ENCODE measurements around the gene SPATA16.
"Not testable (repeated sequence)": the region's sequence is repeated elsewhere in the genome, so short reads cannot be mapped to it uniquely, and the experiment has no call there.

SPATA16 gene

GRCh38 chr3:173001622-173002021 lies 139.4 kb downstream of the SPATA16 start:
- no peak for DNase-seq

GRCh38 chr3:173000553-173000952 lies 140.5 kb downstream of the SPATA16 start:
- DNase-seq: no peak

GRCh38 chr3:172993412-172993811 lies 147.6 kb downstream of the SPATA16 start:
- DNase-seq: no peak

- no peak for DNase-seq
Measured at GRCh38 chr3:172991424-172991996, 149.5 kb downstream of the SPATA16 start.

GRCh38 chr3:172989373-172989772 lies 151.7 kb downstream of the SPATA16 start:
- no peak for DNase-seq

DNA sequence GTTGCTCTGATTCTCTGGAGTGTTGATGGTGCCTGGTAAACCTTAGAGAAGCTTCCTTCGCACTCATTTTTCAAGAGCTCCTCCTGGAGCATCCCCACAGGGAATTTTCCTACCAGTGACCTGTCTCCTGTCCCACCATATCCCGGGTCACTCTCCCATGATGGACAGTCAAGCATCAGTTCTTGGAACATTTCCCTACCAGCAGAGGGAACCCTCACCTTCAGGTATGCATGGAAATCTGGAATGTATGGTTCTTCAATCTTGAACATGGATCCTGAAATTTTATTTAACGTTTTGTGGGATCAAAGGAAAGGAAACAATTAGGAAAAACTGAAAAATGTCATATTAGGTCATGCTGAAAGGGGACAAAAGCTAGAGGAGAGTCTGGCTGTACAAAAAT lies 153.8 kb downstream of the SPATA16 start:
- no peak for DNase-seq

GRCh38 chr3:172984914-172985313 lies 156.1 kb downstream of the SPATA16 start:
- DNase-seq: no peak

GRCh38 chr3:172982736-172983364 lies 158.2 kb downstream of the SPATA16 start:
- DNase-seq: no peak

DNA sequence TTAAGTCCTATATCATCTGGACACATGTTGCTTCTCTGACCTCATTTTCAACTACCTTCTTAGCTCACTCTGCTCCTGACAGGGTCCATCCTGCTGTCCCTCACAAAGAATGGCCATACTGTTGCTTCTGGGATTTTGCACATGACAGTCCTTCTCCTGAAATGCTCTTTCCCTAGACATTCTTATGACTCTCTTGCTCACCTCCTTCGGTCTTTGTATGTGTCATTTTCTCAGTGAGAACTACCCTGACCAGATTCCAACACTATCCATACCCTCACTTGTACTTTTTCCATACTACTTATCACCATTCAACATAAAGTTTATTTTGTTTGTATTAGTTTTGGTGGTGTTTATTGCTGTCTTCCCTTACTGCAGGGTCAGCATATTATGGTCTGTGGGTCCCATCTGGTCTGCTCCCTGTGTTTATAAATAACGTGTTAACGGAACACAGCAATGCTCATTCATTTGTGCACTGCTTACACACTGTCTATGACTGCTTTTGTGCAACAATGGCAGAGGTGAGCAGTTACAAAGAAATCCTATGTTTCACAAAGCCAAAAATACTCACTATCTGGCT lies 159.5 kb downstream of the SPATA16 start:
- DNase-seq: no peak

DNA sequence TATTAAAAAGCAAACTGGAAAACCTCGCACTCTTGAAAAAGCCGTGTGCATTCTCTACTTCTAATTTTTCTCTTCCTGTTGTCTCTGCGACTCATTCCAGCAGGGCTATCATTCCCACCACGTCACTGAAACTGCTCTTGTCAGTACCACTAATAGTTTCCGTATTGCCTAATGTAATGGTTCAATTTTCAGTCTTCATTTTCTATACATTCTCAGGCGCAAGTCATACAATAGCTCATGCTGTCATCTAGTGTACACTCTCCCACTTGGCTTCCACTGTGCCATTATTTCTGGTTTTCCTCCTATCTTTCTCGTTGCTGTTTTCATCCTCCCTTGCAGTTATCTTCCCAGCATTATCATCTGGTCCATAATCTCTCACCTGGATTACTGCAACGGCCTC lies 160.2 kb downstream of the SPATA16 start:
- no peak for DNase-seq

GRCh38 chr3:172977696-172978095 lies 163.3 kb downstream of the SPATA16 start:
- DNase-seq: no peak

- DNase-seq: no peak
Measured at GRCh38 chr3:172974969-172975368, 166.1 kb downstream of the SPATA16 start.

DNA sequence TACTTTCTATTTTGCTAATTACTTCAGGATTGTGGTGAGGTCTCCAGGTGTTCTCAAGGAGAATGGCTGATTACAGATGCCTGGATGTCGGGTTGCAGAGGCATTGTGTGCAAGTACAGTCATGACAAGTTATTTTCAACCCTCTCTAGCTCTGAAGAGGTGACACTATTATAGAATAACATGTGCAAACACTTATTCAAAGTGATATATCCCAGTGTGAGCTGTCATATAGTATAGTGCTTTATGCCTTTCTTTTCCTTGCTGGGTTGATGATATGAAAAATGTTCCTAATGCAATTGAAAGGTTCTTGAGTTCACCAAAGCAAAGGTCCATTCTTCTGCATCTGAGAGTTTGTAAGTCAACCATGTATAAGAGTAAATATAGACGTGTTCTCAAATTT lies 167.2 kb downstream of the SPATA16 start:
- DNase-seq: no peak

DNA sequence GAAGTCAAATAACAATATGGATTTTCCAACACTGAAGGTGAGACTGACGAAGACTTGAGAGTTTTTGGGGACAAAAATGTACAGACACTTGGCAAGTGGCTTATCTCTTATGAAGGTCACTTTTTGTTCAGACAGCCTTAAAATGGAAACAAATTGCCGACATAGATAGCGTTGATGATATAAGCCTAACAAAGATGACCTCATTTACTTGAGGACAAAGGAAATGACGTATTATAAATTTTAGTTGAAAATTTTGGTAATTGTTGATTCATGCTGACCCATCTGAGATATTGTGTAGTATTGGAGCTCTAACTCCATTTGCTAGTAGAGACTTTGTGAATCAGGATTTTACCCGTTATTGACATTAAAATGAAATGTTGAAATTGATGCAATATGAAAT lies 168.3 kb downstream of the SPATA16 start:
- DNase-seq: no peak

DNA sequence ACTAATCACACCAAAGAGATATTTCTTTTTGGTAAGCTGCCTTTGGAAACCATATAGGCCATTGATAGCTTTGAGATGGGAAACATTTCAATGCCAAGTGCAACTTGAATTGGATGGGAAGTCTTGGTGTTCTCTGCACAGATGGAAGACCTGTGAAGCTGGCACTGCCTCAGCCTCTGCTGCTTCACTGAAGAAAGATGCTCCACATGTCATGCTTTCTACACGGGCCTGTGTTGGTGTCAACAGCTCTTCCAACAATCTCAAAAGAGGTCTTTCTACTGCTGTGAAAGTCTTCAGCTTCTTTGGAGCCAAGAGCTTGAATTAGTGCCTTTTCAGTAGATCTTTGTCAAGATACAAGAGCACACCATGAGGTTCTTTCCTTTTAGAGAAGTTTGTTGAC lies 169.0 kb downstream of the SPATA16 start:
- no peak for DNase-seq

DNA sequence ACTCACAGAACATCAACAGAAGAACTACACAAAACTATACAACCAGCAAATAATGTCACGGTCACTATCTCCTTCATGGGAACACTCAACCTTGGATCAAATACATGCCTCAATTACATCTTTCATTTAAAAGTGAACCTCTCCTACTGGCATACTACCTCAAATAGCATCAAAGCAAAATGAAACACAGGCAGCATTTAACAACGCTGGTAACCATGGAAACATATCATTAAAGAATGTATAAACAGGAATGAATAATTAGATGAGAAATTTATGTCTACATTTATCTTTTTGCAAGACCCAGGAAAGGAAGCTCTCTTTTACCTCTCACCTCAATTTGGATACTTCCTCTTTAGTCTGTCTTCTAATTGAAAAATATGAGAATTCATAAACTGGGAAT lies 172.4 kb downstream of the SPATA16 start:
- no peak for DNase-seq

DNA sequence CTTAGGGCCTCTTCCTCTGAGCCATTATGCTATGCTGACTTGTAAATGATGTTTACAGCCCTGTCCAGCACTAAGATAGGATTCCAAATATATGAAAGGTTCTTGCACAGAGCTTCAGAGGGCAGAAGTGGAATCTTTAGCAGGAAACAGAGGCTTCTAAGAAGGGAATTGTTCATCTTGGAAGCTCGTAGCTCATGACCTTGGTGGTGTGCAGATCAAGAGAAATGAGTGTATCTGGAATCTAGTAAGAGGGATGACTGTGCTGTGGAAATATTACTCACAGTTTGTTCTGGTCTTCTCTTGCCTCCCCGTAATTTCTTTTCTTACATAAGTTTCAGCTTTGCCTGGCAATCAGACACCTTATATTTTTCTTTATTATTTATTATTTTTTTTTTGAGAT lies 175.8 kb downstream of the SPATA16 start:
- DNase-seq: no peak

DNA sequence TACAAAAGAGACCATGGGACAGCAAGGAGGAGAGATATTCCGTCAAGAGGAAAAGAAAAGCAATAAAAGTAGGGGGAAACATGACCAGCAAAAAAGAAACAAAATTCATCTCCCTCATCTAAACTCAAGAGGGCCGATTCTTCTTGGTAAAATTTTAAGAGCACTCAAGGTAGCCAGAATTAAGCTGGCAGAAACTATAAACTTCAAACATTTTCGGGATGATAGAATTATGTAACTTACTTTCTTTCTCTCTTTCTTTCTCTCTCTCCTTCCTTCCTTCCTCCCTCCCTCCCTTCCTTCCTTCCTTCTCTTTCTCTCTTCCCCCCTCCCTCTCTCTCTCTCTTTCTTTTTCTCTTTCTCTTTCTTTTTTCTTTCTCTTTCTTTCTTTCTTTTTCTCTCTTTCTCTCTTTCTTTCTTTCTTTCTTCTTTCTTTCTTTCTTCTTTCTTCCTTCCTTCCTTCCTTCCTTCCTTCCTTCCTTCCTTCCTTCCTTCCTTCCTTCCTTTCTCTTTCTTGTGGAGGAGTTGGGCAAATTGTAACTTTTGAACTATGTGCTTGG lies 180.3 kb downstream of the SPATA16 start:
- DNase-seq: not testable (repeated sequence)

DNA sequence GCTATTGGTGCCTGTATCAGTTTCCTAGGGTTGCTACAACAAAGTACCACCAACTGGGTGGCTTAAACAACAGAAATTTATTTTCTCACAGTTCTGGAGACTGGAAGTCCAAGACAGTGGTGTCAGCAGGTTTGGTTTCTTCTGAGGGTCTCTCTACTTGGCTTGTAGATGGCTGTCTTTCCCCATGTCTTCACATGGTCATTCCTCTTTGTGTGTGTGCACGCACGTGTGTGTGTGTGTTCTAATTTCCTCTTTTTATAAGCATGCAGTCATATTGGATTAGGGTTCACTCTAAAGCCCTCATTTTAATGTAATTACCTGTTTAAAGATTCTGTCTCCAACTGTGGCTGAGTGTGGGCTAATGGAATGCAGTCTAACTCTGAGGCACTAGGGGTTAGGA lies 182.5 kb downstream of the SPATA16 start:
- DNase-seq: no peak

- DNase-seq: no peak
Measured at GRCh38 chr3:172953571-172953970, 187.5 kb downstream of the SPATA16 start.

DNA sequence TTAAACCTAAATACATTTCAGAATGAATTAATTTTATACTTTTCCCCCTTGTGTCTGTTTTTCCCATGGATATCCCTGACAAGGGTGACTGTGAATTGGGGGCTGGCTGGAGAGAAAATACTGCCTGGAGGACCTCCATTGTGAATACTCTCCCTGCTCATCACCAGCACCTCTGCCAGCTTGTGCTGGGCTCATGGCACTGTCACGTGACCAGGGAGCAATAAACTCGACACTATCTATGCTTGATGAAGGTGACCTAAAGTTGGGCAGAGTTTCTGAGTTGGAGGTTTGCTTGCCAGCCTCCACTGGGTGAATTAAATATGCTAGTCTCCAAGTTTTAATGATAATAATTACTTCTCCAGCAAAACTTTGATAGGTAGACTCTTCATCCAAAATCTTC lies 189.5 kb downstream of the SPATA16 start:
- DNase-seq: no peak

DNA sequence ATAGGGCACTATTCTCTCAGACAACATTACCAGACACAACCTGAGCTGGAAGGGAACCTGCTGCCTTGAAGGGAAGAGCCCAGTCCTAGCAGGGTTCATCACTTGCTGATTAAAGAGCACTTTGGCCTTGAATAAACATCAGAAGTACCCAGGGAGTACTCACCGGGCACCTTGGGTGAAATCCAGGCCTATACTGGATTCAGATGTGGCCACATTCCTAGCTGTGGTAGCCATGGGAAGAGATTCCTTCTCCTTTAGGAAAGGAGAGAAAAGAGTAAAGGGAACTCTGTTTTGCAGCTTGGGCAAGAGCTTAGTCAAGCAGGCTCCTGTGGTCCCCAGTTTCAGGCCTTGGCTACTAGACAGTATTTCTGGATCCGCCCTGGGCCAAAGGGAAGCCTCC lies 195.0 kb downstream of the SPATA16 start:
- no peak for DNase-seq

DNA sequence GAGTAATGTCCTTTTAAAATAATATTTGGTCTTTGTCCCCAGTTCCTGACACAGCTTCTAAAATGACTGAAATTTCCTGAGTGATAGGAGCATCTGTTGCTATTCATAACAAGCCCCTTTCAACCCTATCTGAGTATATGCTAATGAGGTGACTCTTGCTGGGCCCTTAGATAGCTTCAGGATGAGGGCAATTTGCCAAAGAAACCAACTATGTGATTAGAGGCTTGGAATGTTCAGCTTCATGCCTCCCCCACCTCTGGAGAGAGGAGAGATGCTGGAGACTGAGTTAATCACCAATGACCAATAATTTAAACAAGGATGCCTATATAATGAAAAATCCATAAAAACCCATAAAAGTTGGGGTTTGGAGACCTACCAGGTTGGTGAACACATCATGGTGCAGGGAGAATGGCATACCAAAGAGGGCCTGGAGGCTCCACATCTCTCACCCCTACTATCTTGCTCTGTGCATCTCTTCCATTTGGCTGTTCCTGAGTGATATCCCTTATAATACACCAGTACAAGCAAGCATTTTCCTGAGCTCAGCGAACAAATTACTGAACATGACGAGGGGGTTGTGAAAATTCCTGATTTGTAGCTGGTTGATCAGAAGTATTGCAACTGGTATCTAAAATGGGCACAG lies 201.3 kb downstream of the SPATA16 start:
- no peak for DNase-seq

DNA sequence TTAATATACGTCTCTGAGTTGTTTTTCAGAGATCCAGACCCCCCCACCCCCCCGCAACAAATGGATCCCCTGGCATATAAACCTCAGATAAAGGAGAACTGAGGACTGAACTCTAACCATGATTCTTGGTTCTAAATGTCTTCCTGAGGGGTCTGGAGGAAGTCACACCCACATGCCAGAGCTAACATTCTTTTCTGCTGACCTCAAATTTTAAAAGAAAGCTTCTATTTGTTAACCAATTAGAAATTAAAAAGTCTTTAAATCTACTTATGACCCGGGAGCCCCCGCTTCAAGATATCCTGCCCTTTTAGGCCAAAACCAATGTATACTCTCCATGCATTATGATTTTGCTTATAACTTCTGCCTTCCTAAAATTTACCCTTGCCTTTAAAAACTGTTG lies 202.2 kb downstream of the SPATA16 start:
- DNase-seq: no peak
